ENCODE measurements around the gene SMIM1. TPM values are rescaled to one million over a fixed set of nuclear protein-coding genes. Genes with fewer than 3 reads are reported as not detected.

The SMIM1 gene
- total RNA-seq, 6 experiments from 2014 or later = 2.6 to 8.7 (median 4.6) TPM

DNA sequence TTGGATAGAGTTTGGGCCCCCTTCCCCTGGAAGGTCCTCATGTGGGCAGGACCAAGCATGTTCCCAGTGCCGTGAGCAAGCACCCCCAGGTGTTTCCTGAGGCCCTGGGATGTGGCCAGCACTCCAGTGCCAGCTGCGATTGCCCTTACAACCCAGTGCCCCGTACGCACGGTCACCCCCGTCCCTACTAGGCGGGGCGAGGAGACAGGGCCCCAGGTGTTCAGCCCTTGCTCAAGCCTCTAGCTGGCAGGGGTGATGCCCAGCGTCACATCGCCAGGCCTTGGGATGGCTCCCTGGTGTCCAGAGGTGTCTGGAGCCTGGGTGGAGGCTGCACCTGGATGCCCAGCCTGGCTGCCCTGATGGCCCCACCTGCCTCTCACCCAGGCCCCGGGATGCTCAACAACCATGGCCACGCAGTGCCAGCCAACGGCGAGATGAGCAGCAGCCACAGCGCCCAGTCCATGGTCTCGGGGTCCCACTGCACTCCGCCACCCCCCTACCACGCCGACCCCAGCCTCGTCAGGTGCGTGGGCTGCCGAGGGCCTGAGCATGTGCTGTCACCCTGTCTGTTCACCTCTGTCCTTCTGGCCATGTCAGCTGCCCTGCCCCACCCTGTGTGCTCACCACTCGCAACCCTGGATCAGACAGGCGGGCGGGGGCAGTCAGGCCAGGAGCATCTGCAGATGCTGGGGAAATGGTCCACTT is 41.9 kb upstream of the SMIM1 start:
- Histone ChIP-seq H3K4me1 (peaks cover 0 to 8% (median 0%) of the 10 kb centered on the region in 4 donors), H3K27me3 (no peaks in the 10 kb centered on the region), H3K4me3 (no peak overlapping the region), H3K27ac (no peak overlapping the region), H3K36me3 (no peaks in the 10 kb centered on the region), H3K9me3 (no peaks in the 10 kb centered on the region)
- intact Hi-C loops (cut with DNase I) = no loop called here
- WGBS (ENCODE audit: insufficient coverage, low coverage, low lambda C conversion rate, missing lambda C conversion rate) = no CpG with 5 or more reads among the region's 25 CpGs
- ATAC-seq (no peak), DNase-seq (no peak)
- no peak for TF ChIP-seq POLR2A (IDR thresholded peaks at IDR 0.05)
- no peak for TF ChIP-seq CTCF (IDR thresholded peaks at IDR 0.05)

DNA sequence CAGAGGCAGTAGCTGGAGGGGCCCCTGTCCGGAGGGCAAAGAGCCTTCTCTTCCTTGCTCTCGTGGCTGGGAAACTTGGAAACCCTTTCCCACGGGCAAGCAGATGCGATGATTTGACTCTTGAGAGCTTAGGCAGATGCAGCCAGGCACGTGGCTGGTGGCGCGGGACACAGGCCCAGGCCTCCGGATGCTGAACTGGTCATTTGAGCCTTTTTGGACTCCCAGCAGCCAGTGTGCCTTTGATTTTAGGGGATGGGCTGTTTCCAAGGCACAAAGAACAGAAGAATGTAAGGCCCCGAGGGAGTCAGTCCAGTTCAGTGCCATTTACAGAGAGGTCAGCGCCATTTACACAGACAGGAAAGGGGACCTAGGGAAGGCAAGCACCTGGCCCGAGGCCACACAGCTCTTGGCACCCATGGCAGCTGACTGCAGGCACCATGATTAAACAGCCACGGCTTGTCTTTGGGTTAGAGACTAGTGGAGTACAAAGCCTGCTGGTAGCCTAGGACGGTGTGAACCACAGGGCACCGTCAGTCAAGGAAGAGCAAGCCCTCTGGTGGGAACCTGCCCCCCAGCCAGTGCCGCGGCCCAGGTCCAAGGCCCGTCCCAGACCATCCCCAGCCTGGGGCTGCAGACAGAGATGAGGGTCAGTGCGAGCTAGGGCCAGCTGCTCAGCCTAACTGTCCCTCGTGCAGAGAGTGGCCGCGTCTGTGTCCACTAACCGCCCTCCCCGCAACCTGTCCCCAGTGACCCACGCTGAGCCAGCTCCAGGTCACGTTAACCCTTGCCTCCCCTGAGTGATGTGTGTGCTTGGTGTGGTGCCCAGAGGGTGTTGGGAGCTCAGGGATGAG is 40.7 kb upstream of the SMIM1 start:
- intact Hi-C loops (cut with DNase I) = no loop called here
- ATAC-seq = no peak
- Histone ChIP-seq H3K27me3 (no peaks in the 10 kb centered on the region), H3K27ac (no peak overlapping the region), H3K4me1 (peaks cover 0 to 8% (median 0%) of the 10 kb centered on the region in 4 donors), H3K36me3 (peaks cover 0 to 9% (median 0%) of the 10 kb centered on the region in 4 donors), H3K9me3 (no peaks in the 10 kb centered on the region), H3K4me3 (no peak overlapping the region)
- 60% methylated on average over 1 of the region's 25 CpGs for WGBS (ENCODE audit: insufficient coverage, low coverage, low lambda C conversion rate, missing lambda C conversion rate)
- no peak for TF ChIP-seq CTCF (IDR thresholded peaks at IDR 0.05)
- no peak for TF ChIP-seq POLR2A (IDR thresholded peaks at IDR 0.05)
- DNase-seq = no peak

DNA sequence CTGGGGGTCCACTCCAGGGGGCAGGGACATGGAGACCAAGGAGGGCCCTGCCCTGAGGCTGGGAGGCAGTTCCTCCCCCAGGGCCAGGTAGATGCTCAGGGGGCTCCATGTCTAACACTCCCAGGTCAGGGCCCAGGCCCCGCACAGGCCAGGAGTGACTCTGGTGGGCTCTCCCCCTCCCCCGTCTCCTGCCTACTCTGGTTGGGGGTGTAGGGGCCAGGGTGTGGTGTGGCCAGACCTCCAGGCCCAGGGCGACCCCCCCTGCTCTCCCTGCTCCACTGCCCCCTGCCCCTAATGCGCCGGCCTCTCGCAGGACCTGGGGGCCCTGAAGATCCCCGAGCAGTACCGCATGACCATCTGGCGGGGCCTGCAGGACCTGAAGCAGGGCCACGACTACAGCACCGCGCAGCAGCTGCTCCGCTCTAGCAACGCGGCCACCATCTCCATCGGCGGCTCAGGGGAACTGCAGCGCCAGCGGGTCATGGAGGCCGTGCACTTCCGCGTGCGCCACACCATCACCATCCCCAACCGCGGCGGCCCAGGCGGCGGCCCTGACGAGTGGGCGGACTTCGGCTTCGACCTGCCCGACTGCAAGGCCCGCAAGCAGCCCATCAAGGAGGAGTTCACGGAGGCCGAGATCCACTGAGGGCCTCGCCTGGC is 40.0 kb upstream of the SMIM1 start:
- Histone ChIP-seq H3K9me3 (no peaks in the 10 kb centered on the region), H3K4me1 (peaks cover 0 to 8% (median 0%) of the 10 kb centered on the region in 4 donors), H3K27me3 (no peaks in the 10 kb centered on the region), H3K27ac (no peak overlapping the region), H3K36me3 (peaks cover 0 to 11% (median 0%) of the 10 kb centered on the region in 4 donors), H3K4me3 (no peak overlapping the region)
- 57% methylated on average over 3 of the region's 37 CpGs for WGBS (ENCODE audit: insufficient coverage, low coverage, low lambda C conversion rate, missing lambda C conversion rate)
- intact Hi-C loops (cut with DNase I) = no loop called here
- DNase-seq (no peak), ATAC-seq (no peak)
- TF ChIP-seq POLR2A (IDR thresholded peaks at IDR 0.05) (no peak), CTCF (IDR thresholded peaks at IDR 0.05) (no peak)

- Histone ChIP-seq H3K27ac (no peak overlapping the region), H3K36me3 (peaks cover 0 to 18% (median under 1%) of the 10 kb centered on the region in 4 donors), H3K4me3 (no peak overlapping the region), H3K27me3 (no peaks in the 10 kb centered on the region), H3K4me1 (peaks cover 0 to 8% (median 0%) of the 10 kb centered on the region in 4 donors), H3K9me3 (no peaks in the 10 kb centered on the region)
- DNase-seq = no peak
- TF ChIP-seq POLR2A (IDR thresholded peaks at IDR 0.05) (no peak), CTCF (IDR thresholded peaks at IDR 0.05) (no peak)
- peak in 1 of 4 donors; percentile 27 for ATAC-seq
- 69% methylated on average over 7 of the region's 29 CpGs for WGBS (ENCODE audit: insufficient coverage, low coverage, low lambda C conversion rate, missing lambda C conversion rate)
- intact Hi-C loops (cut with DNase I) = no loop called here
Measured at GRCh38 chr1:3733094-3733882, 39.3 kb upstream of the SMIM1 start.

All from right lobe of liver (tissue), 6 donors.